Colon (tissue), 2 donors: ENCODE results near the gene KIF9.
"Not testable (repeated sequence)": the region's sequence is repeated elsewhere in the genome, so short reads cannot be mapped to it uniquely, and the experiment has no call there.

ENCODE experiments used
- FAIRE-seq: peaks from 2 replicates; lab custom pipeline; 2012; peaks lifted over from hg19 to GRCh38; lab: Jason Lieb, UNC
- donor health status: control.
- donor health status: control.

The KIF9 gene

GRCh38 chr3:47282424-47283192, at the start of gene KIF9, which contains the start of gene KLHL18:
TSS of gene KIF9 (minus strand) at chr3:47282799. CDS start at chr3:47277374, 5,425 bp downstream.
TSS of gene KLHL18 (plus strand) at chr3:47282944. CDS start at chr3:47282966, 22 bp downstream.
- no peak for FAIRE-seq

GRCh38 chr3:47324278-47324865, 41.8 kb upstream of the KIF9 start:
- no peak for FAIRE-seq

- no peak for FAIRE-seq
These were observed 41.1 kb upstream of the KIF9 start for GRCh38 chr3:47323431-47324277.

- FAIRE-seq: no peak
These were observed 37.4 kb upstream of the KIF9 start for GRCh38 chr3:47319956-47320355.

- FAIRE-seq: no peak
These were observed 36.3 kb upstream of the KIF9 start for GRCh38 chr3:47318916-47319315.

- FAIRE-seq: not testable (repeated sequence)
These were observed 33.6 kb upstream of the KIF9 start for GRCh38 chr3:47316151-47316550.

GRCh38 chr3:47315069-47315647, 32.6 kb upstream of the KIF9 start:
- FAIRE-seq: no peak

GRCh38 chr3:47314056-47314764, 31.6 kb upstream of the KIF9 start:
- FAIRE-seq: no peak

- no peak for FAIRE-seq
These were observed 30.9 kb upstream of the KIF9 start for GRCh38 chr3:47313341-47314055.

- FAIRE-seq: no peak
These were observed 27.8 kb upstream of the KIF9 start for GRCh38 chr3:47310391-47310790.

- FAIRE-seq: not testable (repeated sequence)
These were observed 26.6 kb upstream of the KIF9 start for GRCh38 chr3:47309231-47309630.

- no peak for FAIRE-seq
These were observed 23.4 kb upstream of the KIF9 start for GRCh38 chr3:47306022-47306421.

GRCh38 chr3:47301456-47301855, 18.9 kb upstream of the KIF9 start:
- no peak for FAIRE-seq

- FAIRE-seq: no peak
These were observed 17.1 kb upstream of the KIF9 start for GRCh38 chr3:47299381-47300318.

GRCh38 chr3:47298439-47298838, 15.8 kb upstream of the KIF9 start:
- no peak for FAIRE-seq

- FAIRE-seq: no peak
These were observed 14.1 kb upstream of the KIF9 start for GRCh38 chr3:47296562-47297302.

- FAIRE-seq: no peak
These were observed 13.4 kb upstream of the KIF9 start for GRCh38 chr3:47295976-47296375.

GRCh38 chr3:47295322-47295721, 12.7 kb upstream of the KIF9 start:
- FAIRE-seq: no peak

- FAIRE-seq: no peak
These were observed 11.8 kb upstream of the KIF9 start for GRCh38 chr3:47294392-47294791.
